Activated T-cell treated with anti-CD3 and anti-CD28 coated beads, Interleukin-2, amount 50 U/mL, for 4 hours (primary cell): ENCODE data around the gene MCAM. TPM values are rescaled to one million over a fixed set of nuclear protein-coding genes. Genes with fewer than 3 reads are reported as not detected.

Source experiments
- ATAC-seq, 2 donors: fragments of 200-7000 bp; cut with Tn5 transposase; one replicate each; pipeline ENCODE4 v1.10.0; 2021
- DNase-seq: peaks from one replicate; pipeline ENCODE4 v3.0.0-alpha.2; 2020
- H3K27me3 Mint-ChIP-seq: one replicate; pipeline ENCODE4 v1.8.0; 2021; ENCODE audit warnings: low read depth, mixed read lengths
- H3K36me3 Mint-ChIP-seq: one replicate; pipeline ENCODE4 v1.8.0; 2022; ENCODE audit warnings: mixed read lengths; ENCODE audit not compliant: insufficient read depth
- H3K4me1 Mint-ChIP-seq: one replicate; pipeline ENCODE4 v1.8.0; 2021; ENCODE audit warnings: low read depth, mixed read lengths
- H3K4me3 Mint-ChIP-seq: one replicate; pipeline ENCODE4 v1.8.0; 2021; ENCODE audit warnings: mild to moderate bottlenecking, moderate library complexity, mixed read lengths
- H3K9me3 Mint-ChIP-seq: one replicate; pipeline ENCODE4 v1.8.0; 2021; ENCODE audit warnings: mixed read lengths
- total RNA-seq, 3 donors: library from RNA; stranded (reverse); gene quantifications; one replicate each; pipeline ENCODE4 v1.2.1, GENCODE V29; 2021

The MCAM gene, protein sequence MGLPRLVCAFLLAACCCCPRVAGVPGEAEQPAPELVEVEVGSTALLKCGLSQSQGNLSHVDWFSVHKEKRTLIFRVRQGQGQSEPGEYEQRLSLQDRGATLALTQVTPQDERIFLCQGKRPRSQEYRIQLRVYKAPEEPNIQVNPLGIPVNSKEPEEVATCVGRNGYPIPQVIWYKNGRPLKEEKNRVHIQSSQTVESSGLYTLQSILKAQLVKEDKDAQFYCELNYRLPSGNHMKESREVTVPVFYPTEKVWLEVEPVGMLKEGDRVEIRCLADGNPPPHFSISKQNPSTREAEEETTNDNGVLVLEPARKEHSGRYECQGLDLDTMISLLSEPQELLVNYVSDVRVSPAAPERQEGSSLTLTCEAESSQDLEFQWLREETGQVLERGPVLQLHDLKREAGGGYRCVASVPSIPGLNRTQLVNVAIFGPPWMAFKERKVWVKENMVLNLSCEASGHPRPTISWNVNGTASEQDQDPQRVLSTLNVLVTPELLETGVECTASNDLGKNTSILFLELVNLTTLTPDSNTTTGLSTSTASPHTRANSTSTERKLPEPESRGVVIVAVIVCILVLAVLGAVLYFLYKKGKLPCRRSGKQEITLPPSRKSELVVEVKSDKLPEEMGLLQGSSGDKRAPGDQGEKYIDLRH
- total RNA-seq, result 1 to 10 TPM in 2 of 3 donors, under 1 TPM in 1; 0.96 to 3.2 (median 2.1) TPM

DNA sequence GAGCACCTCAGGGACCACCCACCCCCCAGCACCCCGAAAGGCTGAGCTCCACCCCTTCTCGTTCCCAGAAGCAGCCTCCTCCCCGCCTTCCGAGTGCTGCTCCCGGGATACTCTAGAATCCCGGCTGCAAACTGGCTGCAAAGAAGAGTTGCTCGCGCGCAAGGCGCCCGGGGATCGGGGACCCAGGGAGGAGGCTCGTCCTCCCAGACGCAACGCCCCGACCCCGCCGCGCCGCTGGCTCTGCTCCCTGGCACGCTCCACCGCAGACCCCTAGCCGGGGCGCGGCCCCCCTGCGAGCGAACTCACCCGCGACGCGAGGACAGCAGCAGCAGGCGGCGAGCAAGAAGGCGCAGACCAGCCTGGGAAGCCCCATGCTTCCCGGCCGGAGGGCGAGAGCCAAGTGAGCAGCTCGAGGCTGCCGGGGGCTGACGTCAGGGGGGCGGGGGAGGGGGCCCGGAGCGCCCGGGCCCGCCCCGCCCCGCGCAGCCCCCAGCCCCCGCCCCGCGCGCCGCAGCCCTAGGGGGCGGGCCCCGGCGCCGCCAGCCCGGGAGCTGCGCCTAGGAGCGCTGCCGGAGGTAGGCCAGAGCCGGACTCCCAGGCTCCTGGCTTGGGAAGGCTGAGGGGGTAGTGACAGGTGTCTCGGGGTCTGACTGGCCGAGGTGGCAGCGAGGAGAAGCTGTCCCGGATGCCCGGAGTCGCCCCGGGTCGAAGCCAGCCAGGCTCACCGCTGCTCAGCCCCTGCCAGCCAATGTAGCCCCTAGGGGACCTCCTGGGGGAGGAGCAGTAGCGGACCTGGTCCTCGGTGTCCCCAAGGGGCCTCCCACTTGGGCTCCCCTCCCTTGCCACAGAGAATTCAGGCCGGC is at the start of gene MCAM:
MCAM (minus strand) TSS at position 402 of the 863 bp plus-strand sequence; CDS start at position 373, 29 bp downstream.
- peaks cover 24% of the 10 kb centered on the region for H3K4me1 Mint-ChIP-seq
- no peak for DNase-seq
- H3K9me3 Mint-ChIP-seq, result no peaks in the 10 kb centered on the region
- no peaks in the 10 kb centered on the region for H3K36me3 Mint-ChIP-seq
- H3K27me3 Mint-ChIP-seq, result peaks cover 16% of the 10 kb centered on the region
- ATAC-seq, result no peak
- peak within 1 kb of the TSS; percentile 71 for H3K4me3 Mint-ChIP-seq

DNA sequence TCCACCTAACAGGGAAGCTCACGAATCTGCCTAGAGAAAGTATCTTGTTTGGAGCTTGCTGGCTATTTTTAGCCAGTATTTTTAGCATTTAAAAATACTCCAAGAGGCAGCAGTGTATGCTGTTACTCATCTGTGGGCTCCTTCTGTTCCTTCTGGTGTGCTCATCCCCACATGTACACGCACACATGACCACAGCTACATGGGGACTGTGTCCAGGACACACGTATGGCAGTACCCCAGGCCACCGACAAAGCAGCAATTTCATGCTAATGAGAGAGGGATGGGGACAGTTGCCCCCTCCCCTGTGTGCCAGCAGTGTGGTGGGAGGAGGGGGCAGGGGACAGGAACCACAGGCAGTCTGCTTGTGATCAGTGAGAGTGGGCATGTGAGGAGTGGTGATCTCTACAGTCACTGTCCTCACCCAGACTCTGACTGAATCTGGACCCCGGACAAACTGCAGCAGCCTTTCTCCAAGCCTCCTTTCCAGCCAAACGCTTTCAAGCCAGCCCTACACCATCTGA is 48.2 kb upstream of the MCAM start:
- H3K4me1 Mint-ChIP-seq, result peaks cover 11% of the 10 kb centered on the region
- H3K27me3 Mint-ChIP-seq, result peaks cover 62% of the 10 kb centered on the region
- no peaks in the 10 kb centered on the region for H3K9me3 Mint-ChIP-seq
- ATAC-seq (no peak), DNase-seq (no peak)
- H3K36me3 Mint-ChIP-seq, result no peaks in the 10 kb centered on the region
- H3K4me3 Mint-ChIP-seq, result no peak overlapping the region

DNA sequence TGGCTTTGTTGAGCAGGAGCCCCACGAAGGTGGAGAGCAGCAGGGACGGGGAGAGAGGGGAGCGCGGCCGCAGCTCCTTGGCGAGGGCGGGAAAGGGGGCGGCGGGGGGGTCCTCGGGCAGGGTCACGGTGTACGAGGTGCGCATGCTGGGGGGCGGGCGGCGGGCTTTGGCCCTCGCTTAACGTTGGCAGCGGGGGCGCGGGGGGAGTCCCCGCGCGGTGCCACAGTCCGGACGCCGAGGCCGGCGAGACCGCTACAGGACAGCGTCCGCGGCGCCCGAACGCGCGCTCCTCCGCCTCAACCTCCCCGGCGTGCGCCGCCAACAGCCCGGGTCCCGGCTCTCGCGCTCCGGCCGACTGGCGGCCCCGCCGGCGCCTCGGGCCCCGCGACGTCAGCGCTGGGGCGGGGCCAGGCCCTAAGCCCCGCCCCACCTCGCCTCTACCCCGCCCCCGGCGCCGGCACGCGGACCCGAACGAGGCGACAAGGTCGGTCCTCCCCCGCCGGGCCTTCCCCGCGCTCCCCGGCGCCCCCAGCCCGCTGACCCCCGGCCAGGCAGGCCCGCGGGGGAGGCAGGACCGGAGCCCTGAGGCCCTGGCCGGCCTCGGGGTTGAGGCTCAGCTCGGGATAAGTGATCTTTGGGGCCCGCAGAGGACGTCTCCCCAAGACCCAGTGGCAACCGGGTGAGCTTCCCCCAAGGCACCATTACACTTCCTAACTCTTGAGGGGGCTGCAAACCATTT is 47.1 kb upstream of the MCAM start:
- ATAC-seq (peak; percentile 69 to 78), DNase-seq (peak; percentile 53)
- Mint-ChIP-seq H3K4me3 (peak overlapping the region; percentile 75), H3K27me3 (peaks cover 53% of the 10 kb centered on the region), H3K9me3 (no peaks in the 10 kb centered on the region), H3K4me1 (peaks cover 11% of the 10 kb centered on the region), H3K36me3 (no peaks in the 10 kb centered on the region)

DNA sequence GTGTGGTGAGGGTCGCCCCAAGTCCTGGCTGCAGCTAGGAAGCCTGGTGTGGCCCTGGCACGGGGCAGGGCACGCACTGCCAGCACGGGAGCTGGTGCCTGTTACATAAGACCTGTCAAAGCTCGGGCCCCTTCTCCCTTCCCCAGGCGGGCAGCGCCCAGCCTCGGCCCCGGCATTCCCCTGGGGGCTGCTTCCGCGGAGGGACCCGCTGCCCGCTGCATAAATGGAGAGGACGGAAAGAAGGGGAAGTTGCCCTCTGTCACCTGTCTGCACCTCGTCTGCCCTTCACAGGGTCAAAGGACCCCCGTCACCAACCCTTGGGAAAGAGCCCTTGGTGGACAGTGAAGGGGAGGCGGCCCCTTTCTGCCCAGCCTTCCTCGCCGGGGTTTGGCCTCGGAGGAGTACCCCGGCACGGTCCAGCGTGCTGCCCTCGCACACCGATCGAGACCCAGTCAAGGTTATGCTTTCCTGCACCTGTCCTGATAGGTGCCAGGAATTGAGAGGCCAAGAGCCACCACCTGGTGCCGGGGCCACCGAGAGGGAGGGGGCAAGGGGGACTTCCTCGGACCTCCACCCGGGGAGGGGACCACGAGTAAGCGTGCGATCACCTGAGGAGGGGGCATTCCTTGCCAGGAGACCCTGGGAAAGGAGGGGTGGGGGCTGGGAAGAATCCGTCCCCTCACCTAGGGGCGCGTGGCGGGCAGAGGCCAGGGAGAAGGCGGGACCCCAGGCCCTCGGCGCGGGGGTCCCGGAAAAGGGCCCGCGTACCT is 46.3 kb upstream of the MCAM start:
- Mint-ChIP-seq H3K36me3 (no peaks in the 10 kb centered on the region), H3K4me3 (peak overlapping the region; percentile 43)
- no peak for ATAC-seq

DNA sequence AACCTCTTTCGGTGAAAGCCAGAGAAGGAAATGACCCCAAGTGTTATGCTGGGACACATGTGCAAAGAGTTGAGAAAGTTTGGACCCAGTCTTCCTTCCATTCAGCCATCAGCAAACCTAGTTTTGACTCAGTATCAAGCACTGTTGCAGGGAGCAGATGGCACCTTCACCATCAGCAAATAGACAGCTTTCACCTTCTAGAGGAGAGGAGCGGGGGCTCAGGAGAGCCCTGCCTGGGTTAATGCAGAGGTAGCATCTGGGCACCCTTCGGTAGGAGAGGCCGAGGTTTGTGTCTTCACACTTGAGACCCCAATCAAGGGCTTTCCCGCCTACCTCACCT is 45.8 kb upstream of the MCAM start:
- no peaks in the 10 kb centered on the region for H3K9me3 Mint-ChIP-seq
- peaks cover 46% of the 10 kb centered on the region for H3K27me3 Mint-ChIP-seq

More for the DNA sequence above, 46.3 kb upstream of the MCAM start:
- Mint-ChIP-seq H3K4me1 (peaks cover 11% of the 10 kb centered on the region), H3K9me3 (no peaks in the 10 kb centered on the region), H3K27me3 (peaks cover 50% of the 10 kb centered on the region)
- no peak for DNase-seq

DNA sequence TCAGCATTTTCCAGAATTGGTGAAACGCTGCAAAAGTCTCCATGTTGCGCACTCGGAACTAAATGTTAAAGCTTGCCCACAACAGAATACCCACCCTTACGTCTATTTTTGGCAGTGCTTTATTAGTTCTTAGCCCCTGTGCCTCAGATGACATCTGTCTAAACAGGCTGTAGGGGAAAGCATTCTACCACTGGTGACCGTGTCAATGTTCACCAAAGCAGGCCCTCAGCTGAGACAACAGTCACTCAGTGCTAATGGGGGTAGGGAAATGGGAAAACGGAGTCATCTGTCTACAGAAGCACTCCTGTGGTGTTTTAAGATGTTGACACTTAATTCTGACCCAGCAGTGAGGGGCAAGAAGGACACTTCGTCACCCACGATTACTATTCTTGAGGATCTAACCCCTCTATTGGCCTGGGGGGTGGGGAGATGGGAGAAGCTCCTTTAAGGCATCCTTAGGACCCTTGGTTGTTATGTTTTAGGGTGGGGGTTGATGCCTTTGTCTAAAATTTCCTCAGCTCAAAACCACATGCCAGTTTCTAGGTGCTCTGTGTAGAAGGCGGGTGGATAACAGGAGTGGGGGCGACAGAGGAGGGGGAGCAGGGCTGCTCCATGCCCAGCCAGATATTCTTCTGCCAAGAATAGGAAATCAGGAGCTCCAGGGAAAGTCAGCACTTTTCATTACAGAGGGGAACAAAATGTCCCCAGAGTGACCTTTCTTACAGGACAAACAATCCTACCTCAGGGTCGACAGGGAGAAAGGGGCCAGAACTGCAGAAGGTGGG is 45.2 kb upstream of the MCAM start:
- Mint-ChIP-seq H3K9me3 (no peaks in the 10 kb centered on the region), H3K36me3 (no peaks in the 10 kb centered on the region), H3K4me3 (peak overlapping the region; percentile 33), H3K4me1 (peaks cover 12% of the 10 kb centered on the region), H3K27me3 (peaks cover 45% of the 10 kb centered on the region)
- ATAC-seq, result no peak
- no peak for DNase-seq

More for the DNA sequence above, 45.8 kb upstream of the MCAM start:
- Mint-ChIP-seq H3K36me3 (no peaks in the 10 kb centered on the region), H3K4me1 (peaks cover 11% of the 10 kb centered on the region), H3K4me3 (peak overlapping the region; percentile 43)
- ATAC-seq (no peak), DNase-seq (no peak)

DNA sequence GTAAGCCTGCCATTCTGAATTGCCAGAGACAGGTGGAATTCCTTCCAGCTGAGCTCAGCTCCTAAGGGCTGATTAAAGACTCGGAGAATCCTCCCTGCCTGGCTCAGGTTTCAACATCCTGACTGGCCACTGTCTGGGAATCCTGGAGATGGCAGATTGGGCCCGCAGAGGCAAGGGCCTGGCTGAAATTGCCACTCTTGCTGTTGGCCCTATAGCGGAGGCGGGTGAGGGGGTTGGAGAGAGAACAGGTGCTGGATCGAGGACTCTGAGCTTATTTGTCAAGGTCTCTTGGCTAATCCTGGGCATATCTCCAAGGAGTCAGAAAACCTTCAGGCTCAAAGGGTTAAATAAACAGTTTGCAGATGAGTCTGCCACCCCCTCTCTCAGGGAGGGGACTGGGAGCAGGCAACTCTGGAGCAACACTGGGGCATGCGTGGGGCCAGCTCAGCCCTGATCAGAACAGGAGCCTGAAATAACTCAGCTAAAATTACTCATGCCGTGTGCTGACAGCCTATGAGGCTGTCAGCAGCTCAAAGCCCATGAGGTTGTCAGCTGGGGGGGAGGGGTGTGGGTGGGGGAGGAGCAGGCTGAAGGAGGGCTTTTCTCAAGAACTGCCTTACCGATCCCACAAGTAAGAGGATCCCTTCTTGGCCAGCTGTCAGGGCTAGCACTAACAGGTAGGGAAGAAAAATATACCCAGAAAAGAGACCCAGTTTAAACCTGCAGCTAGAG is 44.3 kb upstream of the MCAM start:
- H3K4me3 Mint-ChIP-seq, result no peak overlapping the region
- ATAC-seq, result peak; percentile 79 to 84
- no peaks in the 10 kb centered on the region for H3K9me3 Mint-ChIP-seq
- no peaks in the 10 kb centered on the region for H3K36me3 Mint-ChIP-seq
- peaks cover 12% of the 10 kb centered on the region for H3K4me1 Mint-ChIP-seq
- H3K27me3 Mint-ChIP-seq, result peaks cover 36% of the 10 kb centered on the region
- no peak for DNase-seq

DNA sequence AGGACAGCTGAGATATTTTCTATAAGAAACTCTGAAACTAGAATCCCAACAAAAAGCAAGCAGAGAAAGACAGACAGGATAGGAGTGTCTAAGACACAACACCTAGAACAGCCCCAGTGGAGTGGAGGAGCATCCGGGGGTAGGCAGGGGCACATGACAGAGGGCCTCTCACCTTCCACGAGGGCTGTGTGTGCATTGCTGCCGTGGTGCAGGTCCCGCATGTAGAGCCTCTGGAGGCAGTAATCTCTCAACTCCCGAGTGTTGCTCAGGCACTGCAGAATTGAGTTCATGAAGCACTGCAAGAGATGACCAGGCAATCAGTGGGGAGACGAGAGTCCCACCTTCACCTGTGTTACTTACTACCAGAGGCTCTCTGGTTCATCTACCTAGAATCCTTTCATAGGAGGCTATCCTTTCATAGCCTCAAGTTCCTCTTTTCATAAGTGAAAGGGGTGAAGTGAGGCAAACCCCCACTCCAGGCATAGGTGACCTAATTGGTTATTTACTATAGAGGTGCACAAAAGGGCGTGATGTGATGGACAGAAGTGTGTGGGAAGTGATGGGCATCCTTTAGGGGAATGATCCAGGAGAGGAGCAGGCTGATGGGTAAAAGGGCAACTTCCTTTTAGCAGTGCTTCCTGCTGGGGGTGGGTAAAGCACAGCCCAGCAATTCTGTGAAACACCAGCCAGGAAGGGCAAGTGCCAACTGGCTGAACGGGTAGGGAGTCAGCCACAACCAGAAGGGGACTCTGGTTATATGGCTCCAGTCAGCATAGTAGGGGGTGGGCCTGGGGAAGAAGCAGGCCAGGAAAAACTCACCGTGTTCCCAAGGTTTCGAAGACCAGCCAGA is 42.7 kb upstream of the MCAM start:
- no peaks in the 10 kb centered on the region for H3K36me3 Mint-ChIP-seq
- DNase-seq (no peak), ATAC-seq (no peak)
- H3K9me3 Mint-ChIP-seq, result no peaks in the 10 kb centered on the region
- peaks cover 10% of the 10 kb centered on the region for H3K4me1 Mint-ChIP-seq
- peaks cover 24% of the 10 kb centered on the region for H3K27me3 Mint-ChIP-seq
- H3K4me3 Mint-ChIP-seq, result no peak overlapping the region

DNA sequence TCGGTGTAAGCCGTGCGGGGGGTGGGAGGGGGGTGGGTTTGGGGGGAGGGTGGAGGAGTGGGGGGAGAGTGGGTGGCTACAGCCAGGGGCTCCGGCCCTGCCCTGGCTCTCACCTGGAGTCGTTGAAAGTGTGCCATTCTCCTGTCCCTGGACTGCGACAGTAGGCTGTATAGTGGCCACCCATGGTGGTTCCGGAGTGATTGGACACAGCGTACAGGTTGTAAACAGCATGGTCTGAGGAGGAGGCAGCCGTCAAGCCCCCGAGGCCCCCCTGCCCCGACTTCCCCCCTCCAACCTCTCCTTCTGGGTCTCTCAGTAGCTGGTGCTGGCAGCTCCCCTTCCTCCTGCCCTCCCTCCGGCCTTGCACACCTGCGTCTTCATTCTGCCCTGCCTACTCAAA is 40.1 kb upstream of the MCAM start:
- no peak for DNase-seq
- ATAC-seq, result no peak
- Mint-ChIP-seq H3K27me3 (peaks cover 14% of the 10 kb centered on the region), H3K36me3 (no peaks in the 10 kb centered on the region), H3K9me3 (no peaks in the 10 kb centered on the region), H3K4me1 (peaks cover 4% of the 10 kb centered on the region), H3K4me3 (peak overlapping the region; percentile 67)

DNA sequence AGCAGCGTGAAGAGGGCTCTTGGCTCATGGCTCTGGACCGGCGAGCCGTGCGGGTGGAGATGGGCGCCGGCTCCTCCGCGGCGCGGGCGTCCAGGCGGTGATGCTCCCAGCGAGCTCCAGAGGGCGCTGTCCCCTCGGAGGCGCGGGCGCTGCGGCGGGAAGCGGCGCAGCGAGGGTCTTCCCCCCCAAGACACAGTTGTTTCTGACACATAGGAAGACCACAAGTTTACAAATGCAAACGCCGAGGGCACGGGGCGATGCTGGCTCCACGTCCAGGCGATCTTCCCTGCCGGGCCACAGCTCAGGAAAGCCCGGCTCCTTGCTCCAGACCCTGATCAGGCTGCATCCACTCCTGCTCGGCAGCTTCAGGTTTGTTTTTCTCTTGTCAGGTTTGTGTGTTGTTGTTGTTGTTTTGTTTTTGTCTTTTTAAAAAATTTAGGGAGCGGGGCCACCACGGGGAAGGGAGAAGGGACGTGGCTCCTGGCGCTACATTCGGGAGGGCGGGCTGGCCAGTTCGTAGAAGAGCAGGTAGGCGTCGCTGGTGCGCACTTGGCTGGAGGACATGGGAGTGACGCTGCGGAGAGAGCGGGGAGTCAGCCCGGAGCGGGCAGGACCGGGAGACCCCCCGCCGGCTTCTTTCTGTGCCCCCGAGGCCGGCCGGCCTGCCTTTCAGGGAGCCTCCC is 39.6 kb upstream of the MCAM start:
- peak; percentile 88 to 89 for ATAC-seq
- Mint-ChIP-seq H3K9me3 (no peaks in the 10 kb centered on the region), H3K27me3 (peaks cover 17% of the 10 kb centered on the region), H3K4me1 (peaks cover 4% of the 10 kb centered on the region), H3K36me3 (no peaks in the 10 kb centered on the region), H3K4me3 (peak overlapping the region; percentile 82)
- peak; percentile 63 for DNase-seq
